Suprapubic skin (tissue), 3 donors: ENCODE measurements around the gene MAIP1.

ENCODE experiments used
- CTCF ChIP-seq, 2 donors: fragments of 200-600 bp in 1 of 2; fragments of 450-650 bp in 1 of 2; sonication (generic) in 1 of 2; IDR thresholded peaks; one replicate each; pipeline ENCODE4 v1.5.1; 2016 to 2019; ENCODE audit warnings: antibody characterized with exemption in 2 of 2, mild to moderate bottlenecking in 1 of 2, moderate library complexity in 1 of 2
- POLR2A ChIP-seq, 2 donors: fragments of 450-650 bp; IDR thresholded peaks; one replicate each; pipeline ENCODE4 v1.6.1; 2017; ENCODE audit warnings: antibody characterized with exemption in 2 of 2, mild to moderate bottlenecking in 2 of 2, moderate library complexity in 2 of 2

- TF ChIP-seq CTCF (IDR thresholded peaks at IDR 0.05) (no peak), POLR2A (IDR thresholded peaks at IDR 0.05) (no peak)
Measured at GRCh38 chr2:199943373-199943772, 12.0 kb upstream of the MAIP1 start.
